22Rv1 (cell line): Measurements from ENCODE around the gene ZNF544.

ENCODE experiments used
- CTCF ChIP-seq: fragments of 450-650 bp; IDR thresholded peaks from 2 replicates; pipeline ENCODE4 v1.5.1; 2017; ENCODE audit warnings: mild to moderate bottlenecking
- ZFX ChIP-seq: fragments of 450-650 bp; IDR thresholded peaks from 2 replicates; pipeline ENCODE4 v1.6.1; 2017; ENCODE audit warnings: antibody characterized with exemption, borderline replicate concordance

- TF ChIP-seq CTCF = no peak
- TF ChIP-seq ZFX = no peak
These were observed 77.2 kb downstream of the ZNF544 start for GRCh38 chr19:58305932-58306323.
